C4-2B (cell line): Measurements from ENCODE around the gene RAB26.

Source experiments
- H3K27ac ChIP-seq: fragments of 450-650 bp; 2 replicates; pipeline ENCODE4 v1.5.1; 2017
- ZFX ChIP-seq: fragments of 450-650 bp; IDR thresholded peaks from 2 replicates; pipeline ENCODE4 v1.6.1; 2017
- TF ChIP-seq, protein P1 (sequence below): fragments of 450-650 bp; conservative IDR thresholded peaks from 2 replicates; pipeline ENCODE4 v1.5.1; 2017; ENCODE audit warnings: mild to moderate bottlenecking

Gene RAB26

DNA sequence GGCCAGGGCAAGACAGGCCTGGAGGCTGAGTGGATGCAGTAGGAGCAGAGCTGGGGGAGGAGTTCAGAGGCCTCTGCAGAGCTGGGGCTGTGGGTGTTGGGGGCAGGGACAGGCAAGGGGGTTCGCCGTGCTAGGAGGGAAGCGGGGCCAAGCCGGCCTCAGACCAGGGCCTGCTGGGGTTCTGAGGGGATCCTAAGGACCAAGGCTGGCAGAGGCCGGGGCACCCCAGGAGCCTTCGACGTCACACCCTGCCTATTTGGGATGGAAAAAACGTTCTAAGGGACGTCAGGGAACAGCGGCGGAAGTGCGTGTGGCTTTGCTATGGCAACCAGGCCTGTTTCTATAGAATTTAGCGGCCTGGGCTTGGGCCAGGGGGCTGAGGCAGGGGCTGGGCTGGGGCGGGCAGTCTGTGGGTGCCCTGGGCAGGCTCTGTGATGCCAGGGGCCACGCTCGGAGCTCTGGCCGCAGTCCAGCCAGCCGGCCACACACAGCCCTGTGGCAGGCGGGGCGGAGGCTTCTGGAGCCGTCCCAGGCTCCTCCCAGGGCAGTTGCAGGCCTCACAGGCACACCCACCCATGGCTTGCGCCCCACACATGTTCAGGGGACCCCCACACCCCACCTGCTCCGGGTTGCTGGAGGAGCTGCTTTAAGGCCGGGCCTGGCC, 10.9 kb downstream of the RAB26 start:
- H3K27ac ChIP-seq: no peak overlapping the region
- TF ChIP-seq, protein P1, sequence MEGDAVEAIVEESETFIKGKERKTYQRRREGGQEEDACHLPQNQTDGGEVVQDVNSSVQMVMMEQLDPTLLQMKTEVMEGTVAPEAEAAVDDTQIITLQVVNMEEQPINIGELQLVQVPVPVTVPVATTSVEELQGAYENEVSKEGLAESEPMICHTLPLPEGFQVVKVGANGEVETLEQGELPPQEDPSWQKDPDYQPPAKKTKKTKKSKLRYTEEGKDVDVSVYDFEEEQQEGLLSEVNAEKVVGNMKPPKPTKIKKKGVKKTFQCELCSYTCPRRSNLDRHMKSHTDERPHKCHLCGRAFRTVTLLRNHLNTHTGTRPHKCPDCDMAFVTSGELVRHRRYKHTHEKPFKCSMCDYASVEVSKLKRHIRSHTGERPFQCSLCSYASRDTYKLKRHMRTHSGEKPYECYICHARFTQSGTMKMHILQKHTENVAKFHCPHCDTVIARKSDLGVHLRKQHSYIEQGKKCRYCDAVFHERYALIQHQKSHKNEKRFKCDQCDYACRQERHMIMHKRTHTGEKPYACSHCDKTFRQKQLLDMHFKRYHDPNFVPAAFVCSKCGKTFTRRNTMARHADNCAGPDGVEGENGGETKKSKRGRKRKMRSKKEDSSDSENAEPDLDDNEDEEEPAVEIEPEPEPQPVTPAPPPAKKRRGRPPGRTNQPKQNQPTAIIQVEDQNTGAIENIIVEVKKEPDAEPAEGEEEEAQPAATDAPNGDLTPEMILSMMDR: no peak
- TF ChIP-seq ZFX: no peak

DNA sequence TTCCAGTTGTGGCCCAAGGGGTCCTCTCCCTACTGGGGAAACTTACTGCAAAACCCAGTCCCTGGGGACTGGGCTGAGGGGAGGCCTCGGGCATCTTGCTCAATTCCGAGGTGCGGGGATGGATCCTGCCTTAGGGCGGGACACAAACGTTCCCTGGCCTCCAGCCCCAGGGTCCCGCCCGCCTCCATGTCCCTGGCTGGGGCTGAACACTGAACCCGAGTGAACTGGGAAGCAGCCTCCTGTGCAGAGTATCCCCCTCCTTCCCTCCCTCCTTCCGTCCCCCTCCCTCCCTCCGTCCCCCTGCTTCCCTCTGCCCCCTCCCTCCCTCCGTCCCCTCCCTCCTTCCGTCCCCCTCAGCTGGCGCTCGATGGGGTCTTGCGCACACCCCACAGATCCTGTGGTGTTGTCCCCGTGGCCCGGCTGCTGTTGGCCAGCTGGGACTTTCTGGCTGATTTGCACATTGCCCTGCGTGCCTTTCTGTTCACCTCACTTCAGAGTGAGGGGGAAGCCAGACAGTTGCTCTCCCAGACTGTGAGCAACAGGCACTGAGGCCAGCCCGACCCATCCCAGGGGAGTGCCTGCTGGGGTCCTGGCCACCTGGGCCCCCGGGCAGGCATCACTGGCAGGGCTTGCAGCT, 12.6 kb downstream of the RAB26 start:
- TF ChIP-seq, protein P1: no peak
- no peak for TF ChIP-seq ZFX

DNA sequence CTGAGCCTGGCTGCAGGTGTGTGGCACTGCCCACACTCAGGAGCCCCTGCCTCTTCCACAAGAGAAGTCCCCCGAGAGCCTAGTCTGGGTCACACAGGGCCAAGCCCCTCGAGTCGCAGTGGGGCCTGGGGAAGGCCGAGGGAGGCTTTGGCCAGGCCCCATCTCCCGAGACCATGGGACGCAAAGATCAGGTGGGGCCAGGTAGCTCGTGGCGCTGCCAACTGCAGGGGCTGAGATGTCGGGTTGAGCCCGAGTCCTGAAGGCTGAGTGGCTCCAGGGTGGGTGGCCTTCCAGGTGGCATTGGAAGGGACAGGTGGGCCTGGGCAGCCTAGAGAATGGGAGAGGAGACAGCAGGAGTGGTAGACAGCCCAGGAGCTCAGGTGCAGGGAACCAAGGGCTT, 13.5 kb downstream of the RAB26 start:
- no peak overlapping the region for H3K27ac ChIP-seq
- TF ChIP-seq ZFX: no peak
- TF ChIP-seq, protein P1: no peak

More for the DNA sequence above, 12.6 kb downstream of the RAB26 start:
- no peak overlapping the region for H3K27ac ChIP-seq

DNA sequence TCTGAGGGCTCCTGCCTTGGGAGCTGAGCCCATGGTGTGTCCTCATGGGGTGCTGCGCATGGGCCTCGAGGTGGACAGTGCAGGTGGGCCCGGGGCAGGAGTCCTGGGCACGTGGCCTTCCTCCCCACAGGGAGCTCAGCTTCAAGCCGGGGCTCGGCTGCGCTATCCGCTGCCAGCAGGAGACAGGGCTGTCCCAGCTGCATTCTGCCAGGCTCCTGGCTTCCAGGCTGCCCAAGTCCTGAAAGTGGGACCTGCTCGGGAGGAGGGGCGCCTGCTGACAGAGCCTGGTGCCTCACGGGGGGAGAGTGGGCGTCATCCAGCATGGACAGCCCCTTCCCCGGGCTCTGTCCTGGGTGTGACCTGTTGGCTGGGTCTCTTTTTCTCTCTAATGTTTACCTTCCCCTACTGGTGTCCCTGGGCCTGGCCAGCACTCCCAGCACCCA, 14.3 kb downstream of the RAB26 start:
- H3K27ac ChIP-seq: no peak overlapping the region; the same call in 1 of the 2 replicates

DNA sequence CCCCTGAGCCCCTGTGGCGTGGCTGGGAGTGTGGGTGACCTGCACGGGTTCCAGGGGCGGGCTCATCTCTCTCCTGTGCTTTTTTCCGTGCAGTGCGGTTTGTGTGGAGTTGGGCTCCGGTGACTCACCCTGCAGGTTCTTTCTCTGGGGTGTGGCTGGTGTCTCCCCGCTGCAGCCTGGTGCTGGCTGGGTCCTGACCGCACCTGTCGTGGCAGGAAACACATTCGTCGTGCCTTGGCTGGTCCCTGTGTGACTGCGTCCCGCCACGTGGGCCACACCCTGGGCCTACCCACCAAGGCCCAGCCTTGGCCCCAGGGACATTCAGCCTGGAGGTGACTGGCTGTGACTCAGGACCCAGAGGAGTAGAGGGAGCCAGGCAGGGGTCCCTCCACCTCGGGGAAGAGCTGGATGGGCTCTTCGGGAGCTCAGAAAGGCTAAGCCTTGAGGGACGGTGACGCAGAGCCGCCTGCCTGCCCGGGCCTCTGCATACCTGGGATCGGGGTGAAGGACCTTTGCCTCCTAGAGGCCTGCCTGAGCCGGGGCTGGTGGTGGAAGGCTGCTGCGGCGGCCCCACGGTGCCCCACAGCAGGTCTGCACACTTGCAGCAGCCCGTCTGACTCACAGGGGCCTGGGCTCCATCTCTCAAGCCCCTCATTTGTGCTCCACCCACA, 14.9 kb downstream of the RAB26 start:
- no peak overlapping the region for H3K27ac ChIP-seq

More for the DNA sequence above, 14.3 kb downstream of the RAB26 start:
- TF ChIP-seq, protein P1: no peak
- TF ChIP-seq ZFX: no peak

DNA sequence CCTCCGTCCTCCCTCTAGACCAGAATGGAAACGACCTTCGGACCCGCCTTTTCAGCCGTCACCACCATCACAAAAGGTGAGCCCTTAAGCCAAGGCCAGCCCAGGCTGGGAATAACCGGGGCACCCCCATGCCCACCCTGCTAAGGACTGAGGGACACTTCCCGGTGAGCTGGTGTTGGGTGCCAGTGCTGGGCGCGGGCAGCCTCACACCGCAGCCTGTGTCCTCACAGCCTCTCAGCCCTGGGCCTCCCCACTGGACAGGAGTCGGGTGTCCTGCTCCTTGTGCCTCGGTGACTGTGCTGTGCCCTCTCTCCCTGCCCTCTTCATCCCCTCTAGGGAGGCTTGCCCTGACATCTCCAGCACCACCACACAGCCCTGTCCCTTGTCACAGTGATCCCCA, 17.4 kb downstream of the RAB26 start:
- no peak for TF ChIP-seq ZFX
- TF ChIP-seq, protein P1: no peak
- H3K27ac ChIP-seq: no peak overlapping the region

More for the DNA sequence above, 14.9 kb downstream of the RAB26 start:
- TF ChIP-seq ZFX: no peak
- TF ChIP-seq, protein P1: no peak
